KBM-7 (cell line): ENCODE data around the gene HES3.

Experiments used
- DNase-seq: peaks from one replicate; pipeline ENCODE4 v3.0.0-alpha.2; 2015
- in situ Hi-C: fragments of 300-500 bp; cut with MboI; formaldehyde crosslinking; loops from 2 replicates; pipeline ENCODE4 v1.14.3; 2020; ENCODE audit warnings: low sequenced_read_pairs, low pct_unique_long_range_greater_than_20kb, mixed read lengths

HES3 gene

GRCh38 chr1:6243993-6244392 is at the start of gene HES3:
TSS of gene HES3 (plus strand) at chr1:6244179. CDS start at chr1:6244366, 187 bp downstream.
- no peak for DNase-seq
- in situ Hi-C loops: loop anchor here (10.0 kb wide), 1 partner anchor 161 kb away; no protein-coding TSS in a partner anchor

- no peak for DNase-seq
Measured at GRCh38 chr1:6197746-6198427, 46.1 kb upstream of the HES3 start.

GRCh38 chr1:6198646-6199297 is 45.2 kb upstream of the HES3 start:
- peak; percentile 26 for DNase-seq
- in situ Hi-C loops: no loop called here

More at GRCh38 chr1:6197746-6198427, 46.1 kb upstream of the HES3 start:
- in situ Hi-C loops: no loop called here

GRCh38 chr1:6199298-6200187 is 44.4 kb upstream of the HES3 start, which contains the start of gene RPL22:
TSS of gene RPL22 (minus strand) at chr1:6199595. CDS start at chr1:6199573, 22 bp downstream.
- DNase-seq: peak; percentile 99
- in situ Hi-C loops: no loop called here

GRCh38 chr1:6200188-6200809 is 43.7 kb upstream of the HES3 start:
- no peak for DNase-seq
- in situ Hi-C loops: no loop called here

GRCh38 chr1:6202256-6202655 is 41.7 kb upstream of the HES3 start:
- in situ Hi-C loops: no loop called here
- DNase-seq: no peak

GRCh38 chr1:6205849-6206519 is 38.0 kb upstream of the HES3 start, which contains the start of gene RNF207:
TSS of gene RNF207 (plus strand) at chr1:6206119. CDS start at chr1:6206536, 417 bp downstream.
- in situ Hi-C loops: no loop called here
- no peak for DNase-seq

- no peak for DNase-seq
- in situ Hi-C loops: no loop called here
Measured at GRCh38 chr1:6206520-6206855, 37.5 kb upstream of the HES3 start.

GRCh38 chr1:6207075-6207885 is 36.7 kb upstream of the HES3 start:
- in situ Hi-C loops: no loop called here
- DNase-seq: no peak

GRCh38 chr1:6207921-6208320 is 36.1 kb upstream of the HES3 start:
- in situ Hi-C loops: no loop called here

GRCh38 chr1:6208723-6209660 is 35.0 kb upstream of the HES3 start:
- peak; percentile 76 for DNase-seq
- in situ Hi-C loops: no loop called here

More at GRCh38 chr1:6207921-6208320, 36.1 kb upstream of the HES3 start:
- no peak for DNase-seq

GRCh38 chr1:6209661-6210580 is 34.1 kb upstream of the HES3 start:
- in situ Hi-C loops: no loop called here
- peak; percentile 70 for DNase-seq

GRCh38 chr1:6210591-6211355 is 33.2 kb upstream of the HES3 start:
- no peak for DNase-seq
- in situ Hi-C loops: no loop called here

GRCh38 chr1:6211731-6212130 is 32.2 kb upstream of the HES3 start:
- no peak for DNase-seq
- in situ Hi-C loops: no loop called here

- in situ Hi-C loops: no loop called here
- DNase-seq: peak; percentile 21
Measured at GRCh38 chr1:6212193-6212959, 31.6 kb upstream of the HES3 start.
